Keratinocyte (primary cell): ENCODE results near the gene HPS4. TPM values are rescaled to one million over a fixed set of nuclear protein-coding genes. Genes with fewer than 3 reads are reported as not detected.
"Not testable (repeated sequence)": the region's sequence is repeated elsewhere in the genome, so short reads cannot be mapped to it uniquely, and the experiment has no call there.

Experiments
- DNase-seq: peaks from one replicate; pipeline ENCODE4 v3.0.0-alpha.2; 2011; ENCODE audit warnings: low read depth, missing footprints, low spot score
- FAIRE-seq: peaks from 2 replicates; lab custom pipeline; 2011; peaks lifted over from hg19 to GRCh38; lab: Jason Lieb, UNC
- H2AFZ ChIP-seq: 2 replicates; pipeline ENCODE4 v1.6.0; 2012; ENCODE audit warnings: low read length, control low read depth, inconsistent platforms; ENCODE audit not compliant: control insufficient read depth
- H3K27ac ChIP-seq: 2 replicates; pipeline ENCODE4 v1.5.1; 2011; ENCODE audit warnings: low read length; ENCODE audit not compliant: control insufficient read depth, insufficient read depth
- H3K27me3 ChIP-seq: 3 replicates; pipeline ENCODE4 v1.6.0; 2011; ENCODE audit warnings: low read length; ENCODE audit not compliant: control insufficient read depth, insufficient read depth; ENCODE audit errors: extremely low read depth
- H3K36me3 ChIP-seq, 2 experiments: 2 replicates in 1 of 2; 3 replicates in 1 of 2; pipeline ENCODE4 v1.5.1; 2011; ENCODE audit warnings: low read length in 2 of 2, mild to moderate bottlenecking in 1 of 2; ENCODE audit not compliant: control insufficient read depth in 2 of 2, insufficient read depth in 2 of 2; ENCODE audit errors: extremely low read depth in 1 of 2
- H3K4me1 ChIP-seq: 3 replicates; pipeline ENCODE4 v1.5.1; 2011; ENCODE audit warnings: low read length; ENCODE audit not compliant: control insufficient read depth, insufficient read depth; ENCODE audit errors: extremely low read depth
- H3K4me2 ChIP-seq: 3 replicates; pipeline ENCODE4 v1.6.0; 2011; ENCODE audit warnings: low read depth, low read length; ENCODE audit not compliant: control insufficient read depth, insufficient read depth; ENCODE audit errors: extremely low read depth
- H3K4me3 ChIP-seq, 3 experiments: fragments of 200-600 bp in 1 of 3; sonication (generic) in 1 of 3; 2 replicates in 2 of 3; 3 replicates in 1 of 3; pipeline ENCODE4 v1.5.1; 2011 to 2016; ENCODE audit warnings: low read length in 3 of 3, mild to moderate bottlenecking in 3 of 3, control low read depth in 2 of 3, inconsistent platforms in 1 of 3, low read depth in 1 of 3, mixed read lengths in 1 of 3, mixed run types in 1 of 3, moderate library complexity in 1 of 3; ENCODE audit not compliant: control insufficient read depth in 2 of 3, insufficient read depth in 2 of 3; ENCODE audit errors: extremely low read depth in 1 of 3
- H3K79me2 ChIP-seq: 2 replicates; pipeline ENCODE4 v1.6.0; 2012; ENCODE audit warnings: low read length; ENCODE audit not compliant: control insufficient read depth, insufficient read depth
- H3K9ac ChIP-seq: 3 replicates; pipeline ENCODE4 v1.6.0; 2011; ENCODE audit warnings: low read length; ENCODE audit not compliant: control insufficient read depth, insufficient read depth; ENCODE audit errors: extremely low read depth
- H3K9me1 ChIP-seq: 3 replicates; pipeline ENCODE4 v1.6.0; 2011; ENCODE audit warnings: low read length; ENCODE audit not compliant: control insufficient read depth, insufficient read depth; ENCODE audit errors: extremely low read depth
- H3K9me3 ChIP-seq: 2 replicates; pipeline ENCODE4 v1.5.1; 2012; ENCODE audit warnings: low read depth, low read length; ENCODE audit not compliant: control insufficient read depth
- H4K20me1 ChIP-seq: 3 replicates; pipeline ENCODE4 v1.6.0; 2011; ENCODE audit warnings: low read length; ENCODE audit not compliant: control insufficient read depth, insufficient read depth; ENCODE audit errors: extremely low read depth
- EZH2 ChIP-seq: IDR thresholded peaks from one replicate; pipeline ENCODE4 v1.6.1; 2012; ENCODE audit warnings: inconsistent platforms, mild to moderate bottlenecking, low read length, moderate library complexity
- dilution Hi-C: fragments of 300-500 bp; cut with MboI; formaldehyde crosslinking; loops from one replicate; pipeline ENCODE4 v1.7.0; 2020; ENCODE audit warnings: low sequenced_read_pairs; ENCODE audit not compliant: extremely low pct_ligation_motif_present
- polyA plus RNA-seq, 5 experiments: library from polyadenylated mRNA; depleted of rRNA in 3 of 5; stranded (reverse) in 3 of 5; stranded (forward) in 1 of 5; unstranded in 1 of 5; fragments of >200 nt; gene quantifications; 1 replicate in 1 of 5; 2 replicates in 3 of 5; 3 replicates in 1 of 5; pipeline versions ENCODE4 v1.2.1 to v1.2.3, GENCODE V29; 2011 to 2012; ENCODE audit warnings: missing spikeins in 2 of 5, low read depth in 1 of 5, low replicate concordance in 1 of 5
- TF ChIP-seq, protein P1 (sequence below), 3 experiments: IDR thresholded peaks in 1 of 3; conservative IDR thresholded peaks in 1 of 3; optimal IDR thresholded peaks in 1 of 3; 2 replicates in 2 of 3; 3 replicates in 1 of 3; pipeline versions ENCODE3 to v1.5.1; 2011; ENCODE audit warnings: low read length in 3 of 3, mild to moderate bottlenecking in 3 of 3, moderate library complexity in 2 of 3, control low read depth in 1 of 3, inconsistent platforms in 1 of 3; ENCODE audit not compliant: insufficient read depth in 2 of 3; ENCODE audit errors: extremely low read depth in 1 of 3

The HPS4 gene
- polyA plus RNA-seq, 1 donor (not counting 4 experiments of a cell fraction or from before 2014, with no cell fraction given), result 21.3 TPM

GRCh38 chr22:26409719-26410335, 73.8 kb downstream of the HPS4 start:
- Histone ChIP-seq H3K9me3 (no peaks in the 10 kb centered on the region), H3K4me2 (no peak overlapping the region), H3K9ac (no peak overlapping the region), H2AFZ (no peak overlapping the region), H3K4me3 (no peak overlapping the region), H3K9me1 (no peaks in the 10 kb centered on the region), H3K27ac (no peak overlapping the region), H3K27me3 (no peaks in the 10 kb centered on the region), H3K4me1 (no peaks in the 10 kb centered on the region), H3K79me2 (no peaks in the 10 kb centered on the region), H4K20me1 (no peaks in the 10 kb centered on the region), H3K36me3 (no peaks in the 10 kb centered on the region)
- dilution Hi-C loops, result no loop called here
- FAIRE-seq (no peak), DNase-seq (no peak)
- no peak for TF ChIP-seq EZH2
- TF ChIP-seq, protein P1, sequence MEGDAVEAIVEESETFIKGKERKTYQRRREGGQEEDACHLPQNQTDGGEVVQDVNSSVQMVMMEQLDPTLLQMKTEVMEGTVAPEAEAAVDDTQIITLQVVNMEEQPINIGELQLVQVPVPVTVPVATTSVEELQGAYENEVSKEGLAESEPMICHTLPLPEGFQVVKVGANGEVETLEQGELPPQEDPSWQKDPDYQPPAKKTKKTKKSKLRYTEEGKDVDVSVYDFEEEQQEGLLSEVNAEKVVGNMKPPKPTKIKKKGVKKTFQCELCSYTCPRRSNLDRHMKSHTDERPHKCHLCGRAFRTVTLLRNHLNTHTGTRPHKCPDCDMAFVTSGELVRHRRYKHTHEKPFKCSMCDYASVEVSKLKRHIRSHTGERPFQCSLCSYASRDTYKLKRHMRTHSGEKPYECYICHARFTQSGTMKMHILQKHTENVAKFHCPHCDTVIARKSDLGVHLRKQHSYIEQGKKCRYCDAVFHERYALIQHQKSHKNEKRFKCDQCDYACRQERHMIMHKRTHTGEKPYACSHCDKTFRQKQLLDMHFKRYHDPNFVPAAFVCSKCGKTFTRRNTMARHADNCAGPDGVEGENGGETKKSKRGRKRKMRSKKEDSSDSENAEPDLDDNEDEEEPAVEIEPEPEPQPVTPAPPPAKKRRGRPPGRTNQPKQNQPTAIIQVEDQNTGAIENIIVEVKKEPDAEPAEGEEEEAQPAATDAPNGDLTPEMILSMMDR (optimal IDR thresholded peaks at IDR 0.05 in 1 of 3, IDR thresholded peaks at IDR 0.05 in 1 of 3, conservative IDR thresholded peaks at IDR 0.05 in 1 of 3; ENCODE audit: extremely low read depth in 1 of 3, insufficient read depth in 2 of 3, low read length in 3 of 3), result no peak

- H4K20me1 ChIP-seq, H3K79me2 ChIP-seq, H3K4me1 ChIP-seq, FAIRE-seq, H3K4me3 ChIP-seq, H3K27me3 ChIP-seq, H3K27ac ChIP-seq, H3K36me3 ChIP-seq, H3K4me2 ChIP-seq, H2AFZ ChIP-seq, H3K9ac ChIP-seq, DNase-seq, H3K9me3 ChIP-seq, H3K9me1 ChIP-seq, dilution Hi-C loops: not testable (repeated sequence)
Measured at GRCh38 chr22:26408562-26409220, 74.9 kb downstream of the HPS4 start.
